GM12878 (cell line): ENCODE data around the gene TTC39A.
"Not testable (repeated sequence)": the region's sequence is repeated elsewhere in the genome, so short reads cannot be mapped to it uniquely, and the experiment has no call there.

Experiments
- EP300 ChIP-seq, 2 experiments: fragments of 150-350 bp in 1 of 2; IDR thresholded peaks; 2 replicates each; pipeline ENCODE4 v1.6.1; 2011 to 2012; ENCODE audit warnings: low read depth in 2 of 2, low read length in 2 of 2, borderline replicate concordance in 1 of 2, improper control_type of control experiment in 1 of 2, inconsistent platforms in 1 of 2; ENCODE audit not compliant: control insufficient read depth in 1 of 2
- JUND ChIP-seq: IDR thresholded peaks from 2 replicates; pipeline ENCODE4 v1.6.1; 2012; ENCODE audit warnings: low read depth, mild to moderate bottlenecking, low read length, improper control_type of control experiment, moderate library complexity
- KAT2A ChIP-seq: conservative IDR thresholded peaks from 2 replicates; pipeline ENCODE4 v1.6.1; 2011; ENCODE audit warnings: low read depth, low read length; ENCODE audit not compliant: control insufficient read depth
- RELA ChIP-seq: fragments of 450-650 bp; IDR thresholded peaks from 2 replicates; pipeline ENCODE4 v1.8.0; 2014; ENCODE audit warnings: borderline replicate concordance; ENCODE audit not compliant: partially characterized antibody
- TF ChIP-seq, protein P1 (sequence below), 3 experiments: IDR thresholded peaks in 2 of 3; conservative IDR thresholded peaks in 1 of 3; 2 replicates each; pipeline ENCODE4 v1.5.1; 2011; ENCODE audit warnings: low read depth in 3 of 3, low read length in 3 of 3, mild to moderate bottlenecking in 3 of 3, control low read depth in 2 of 3, moderate library complexity in 2 of 3, inconsistent platforms in 1 of 3, mixed read lengths in 1 of 3; ENCODE audit not compliant: control insufficient read depth in 2 of 3, insufficient read depth in 1 of 3; ENCODE audit errors: extremely low read depth in 1 of 3

GRCh38 chr1:51250729-51251128 is 79.6 kb downstream of the TTC39A start:
- TF ChIP-seq RELA; EP300 (IDR thresholded peaks at IDR 0.05; ENCODE audit: borderline replicate concordance in 1 of 2, control insufficient read depth in 1 of 2, low read depth in 2 of 2, low read length in 2 of 2); JUND; KAT2A: not testable (repeated sequence)
- TF ChIP-seq, protein P1, sequence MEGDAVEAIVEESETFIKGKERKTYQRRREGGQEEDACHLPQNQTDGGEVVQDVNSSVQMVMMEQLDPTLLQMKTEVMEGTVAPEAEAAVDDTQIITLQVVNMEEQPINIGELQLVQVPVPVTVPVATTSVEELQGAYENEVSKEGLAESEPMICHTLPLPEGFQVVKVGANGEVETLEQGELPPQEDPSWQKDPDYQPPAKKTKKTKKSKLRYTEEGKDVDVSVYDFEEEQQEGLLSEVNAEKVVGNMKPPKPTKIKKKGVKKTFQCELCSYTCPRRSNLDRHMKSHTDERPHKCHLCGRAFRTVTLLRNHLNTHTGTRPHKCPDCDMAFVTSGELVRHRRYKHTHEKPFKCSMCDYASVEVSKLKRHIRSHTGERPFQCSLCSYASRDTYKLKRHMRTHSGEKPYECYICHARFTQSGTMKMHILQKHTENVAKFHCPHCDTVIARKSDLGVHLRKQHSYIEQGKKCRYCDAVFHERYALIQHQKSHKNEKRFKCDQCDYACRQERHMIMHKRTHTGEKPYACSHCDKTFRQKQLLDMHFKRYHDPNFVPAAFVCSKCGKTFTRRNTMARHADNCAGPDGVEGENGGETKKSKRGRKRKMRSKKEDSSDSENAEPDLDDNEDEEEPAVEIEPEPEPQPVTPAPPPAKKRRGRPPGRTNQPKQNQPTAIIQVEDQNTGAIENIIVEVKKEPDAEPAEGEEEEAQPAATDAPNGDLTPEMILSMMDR (IDR thresholded peaks at IDR 0.05 in 2 of 3, conservative IDR thresholded peaks at IDR 0.05 in 1 of 3; ENCODE audit: control insufficient read depth in 2 of 3, extremely low read depth in 1 of 3, insufficient read depth in 1 of 3, low read depth in 3 of 3, low read length in 3 of 3), result not testable (repeated sequence)
